Retina (tissue), 1 donor: ENCODE data around the gene CASP14.
A peak's percentile ranks its signal among the peaks of the same experiment; 100 is the strongest.
"Not testable (repeated sequence)": the region's sequence is repeated elsewhere in the genome, so short reads cannot be mapped to it uniquely, and the experiment has no call there.

Experiments used
- DNase-seq: peaks from one replicate; pipeline ENCODE4 v3.0.0-alpha.2; 2016

Gene CASP14

DNA sequence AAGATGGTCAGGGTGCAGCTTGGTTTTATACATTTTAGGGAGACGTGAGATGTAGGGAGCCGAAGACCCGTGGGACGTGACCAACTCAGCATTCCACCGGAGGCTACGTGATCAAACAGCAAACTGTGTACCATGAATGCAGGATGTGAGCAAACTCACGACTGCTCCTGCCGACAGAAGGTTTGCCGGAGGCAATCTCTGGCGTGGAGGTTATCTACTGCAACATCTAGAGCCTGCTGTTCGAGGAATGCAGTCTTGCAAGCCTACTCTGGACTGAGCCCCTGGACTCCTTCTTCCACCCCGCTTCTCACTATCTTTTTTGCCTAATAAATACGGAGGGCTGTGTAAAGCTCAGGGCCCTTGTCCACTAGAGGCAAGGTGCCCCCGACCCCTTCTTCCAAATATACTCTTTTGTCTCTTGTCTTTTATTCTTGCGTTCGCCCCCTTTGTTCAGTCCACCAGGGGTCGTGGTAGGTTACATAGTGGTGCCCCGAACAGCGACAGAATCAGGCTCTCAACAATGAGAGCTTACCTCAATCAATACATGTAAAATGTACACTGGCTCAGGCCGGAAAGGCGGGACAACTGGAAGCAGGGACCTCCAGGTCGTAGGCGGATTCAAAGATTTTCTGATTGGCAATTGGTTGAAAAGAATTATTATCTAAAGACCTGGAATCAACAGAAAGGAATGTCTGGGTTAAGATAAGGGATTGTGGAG is 23.8 kb downstream of the CASP14 start:
- no peak for DNase-seq

DNA sequence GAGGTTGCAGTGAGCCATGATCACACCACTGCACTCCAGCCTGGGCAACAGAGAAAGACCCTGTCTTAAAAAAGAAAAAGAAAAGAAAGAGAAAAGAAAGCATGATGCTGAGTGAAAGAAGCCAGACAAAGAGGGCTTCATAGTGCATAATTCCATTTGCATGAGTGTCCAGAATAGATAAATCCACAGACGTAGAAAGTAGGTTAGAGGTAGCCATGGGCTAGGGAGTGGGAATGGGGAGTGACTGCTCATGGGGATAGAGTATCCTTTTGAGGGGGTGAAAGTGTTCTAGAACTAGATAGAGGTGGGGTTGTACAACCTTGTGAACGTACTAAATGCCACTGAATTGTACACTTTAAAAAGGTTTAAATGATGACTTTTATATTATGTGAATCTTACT is 25.1 kb downstream of the CASP14 start:
- DNase-seq: no peak

DNA sequence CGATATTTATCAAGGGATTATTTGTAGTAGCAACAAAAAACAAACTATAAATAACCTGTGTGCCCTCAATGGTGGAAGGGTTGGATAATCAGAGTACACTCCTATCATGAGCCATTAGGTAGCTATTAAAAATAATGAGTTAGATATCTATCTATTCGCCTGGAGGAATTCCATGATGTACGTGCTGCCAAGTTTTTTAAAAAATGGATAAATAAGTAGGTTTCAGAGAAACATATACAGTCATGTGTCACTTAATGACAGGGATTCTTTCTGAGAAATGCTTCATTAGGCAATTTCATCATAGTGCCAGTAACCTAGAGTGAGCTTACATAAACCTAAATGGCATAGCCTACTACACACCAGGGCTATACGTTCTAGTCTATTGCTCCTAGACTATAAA is 26.5 kb downstream of the CASP14 start:
- no peak for DNase-seq

DNA sequence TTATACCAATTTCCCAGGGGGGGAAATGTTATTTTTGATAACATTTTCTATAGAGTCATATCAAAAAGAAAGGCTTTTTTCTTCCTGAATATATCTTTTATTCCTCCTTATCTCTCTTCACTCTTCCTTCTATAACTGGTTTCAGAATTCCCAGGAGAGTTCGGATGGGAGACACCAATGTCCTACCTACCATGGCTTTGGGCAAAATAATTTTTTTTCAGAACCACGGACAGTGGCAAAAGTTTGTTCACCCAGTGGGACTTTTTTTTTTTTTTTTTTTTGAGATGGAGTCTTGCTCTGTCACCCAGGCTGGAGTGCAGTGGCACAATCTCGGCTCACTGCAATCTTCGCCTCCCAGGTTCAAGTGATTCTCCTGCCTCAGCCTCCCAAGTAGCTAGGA is 30.7 kb downstream of the CASP14 start:
- DNase-seq: not testable (repeated sequence)

DNA sequence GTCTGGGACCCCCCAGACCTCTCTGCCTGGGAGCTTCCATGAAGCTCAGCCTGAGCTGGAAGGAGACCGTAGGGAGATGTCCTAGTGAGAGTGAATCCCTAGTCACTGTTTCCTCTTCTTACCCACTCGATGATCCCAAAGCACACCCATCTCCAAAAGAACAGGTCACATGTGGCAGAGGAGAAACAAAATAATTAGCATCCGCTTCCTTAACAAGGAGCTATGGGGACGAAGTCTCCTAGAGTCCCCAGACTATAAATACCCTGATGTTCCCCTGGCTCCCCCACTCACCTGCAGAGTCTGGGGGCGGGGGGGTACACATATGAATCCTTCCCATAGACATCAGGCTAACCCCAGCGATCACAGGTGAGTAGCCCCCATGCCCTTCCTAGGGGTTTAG is 32.6 kb downstream of the CASP14 start, which contains the start of gene OR1I1:
Gene OR1I1 (plus strand): TSS at position 301 of the 400 bp plus-strand sequence. CDS start 4,855 bp downstream, outside the sequence.
- DNase-seq: no peak

DNA sequence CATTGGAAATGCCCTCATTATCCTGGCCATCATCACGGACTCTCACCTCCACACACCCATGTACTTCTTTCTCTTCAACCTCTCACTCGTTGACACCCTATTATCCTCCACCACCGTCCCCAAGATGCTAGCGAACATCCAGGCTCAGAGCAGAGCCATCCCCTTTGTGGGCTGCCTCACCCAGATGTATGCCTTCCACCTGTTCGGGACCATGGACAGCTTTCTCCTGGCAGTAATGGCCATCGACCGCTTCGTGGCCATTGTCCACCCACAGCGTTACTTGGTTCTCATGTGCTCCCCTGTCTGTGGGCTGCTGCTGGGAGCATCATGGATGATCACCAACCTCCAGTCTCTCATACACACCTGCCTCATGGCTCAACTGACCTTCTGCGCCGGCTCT is 37.9 kb downstream of the CASP14 start:
- DNase-seq: no peak

DNA sequence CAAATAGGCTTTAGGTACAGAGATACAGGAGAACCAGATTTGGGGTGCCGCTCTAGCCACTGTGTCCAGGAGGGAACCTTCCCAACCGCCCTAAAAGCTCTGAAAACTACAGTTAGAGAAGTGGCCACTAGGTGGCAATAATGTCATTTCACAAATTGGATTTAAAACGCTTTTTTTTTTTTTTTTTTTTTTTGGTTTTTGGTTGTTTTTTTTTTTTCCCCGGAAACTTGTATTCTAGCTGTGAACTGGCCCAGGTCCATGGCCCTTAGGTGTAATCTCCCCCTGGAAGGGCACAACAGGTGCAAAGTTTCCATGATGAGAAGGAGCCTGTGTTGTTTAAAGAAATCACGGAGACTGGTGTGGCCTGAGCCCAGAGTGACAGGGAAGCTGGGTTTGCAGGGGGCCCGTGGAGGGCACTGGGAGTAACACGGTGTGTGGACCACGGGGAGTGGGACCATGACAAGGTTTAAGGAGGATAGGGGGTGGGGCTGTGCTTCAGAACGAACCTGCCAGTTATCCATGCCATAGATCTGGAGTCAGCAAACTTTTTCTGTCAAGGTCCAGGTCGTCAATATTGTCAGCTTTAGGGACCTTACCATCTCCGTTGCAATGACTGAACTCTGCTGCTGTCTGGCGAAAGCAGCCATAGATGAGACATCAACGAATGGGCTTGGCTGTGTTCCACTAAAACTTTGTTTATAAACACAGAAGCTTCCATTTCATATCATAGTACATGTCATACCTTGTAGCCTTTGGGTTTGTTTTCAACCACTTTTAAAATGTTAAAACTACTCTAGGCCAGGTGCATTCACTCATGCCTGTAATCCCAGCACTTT is 42.9 kb downstream of the CASP14 start:
- peak; percentile 77 for DNase-seq

DNA sequence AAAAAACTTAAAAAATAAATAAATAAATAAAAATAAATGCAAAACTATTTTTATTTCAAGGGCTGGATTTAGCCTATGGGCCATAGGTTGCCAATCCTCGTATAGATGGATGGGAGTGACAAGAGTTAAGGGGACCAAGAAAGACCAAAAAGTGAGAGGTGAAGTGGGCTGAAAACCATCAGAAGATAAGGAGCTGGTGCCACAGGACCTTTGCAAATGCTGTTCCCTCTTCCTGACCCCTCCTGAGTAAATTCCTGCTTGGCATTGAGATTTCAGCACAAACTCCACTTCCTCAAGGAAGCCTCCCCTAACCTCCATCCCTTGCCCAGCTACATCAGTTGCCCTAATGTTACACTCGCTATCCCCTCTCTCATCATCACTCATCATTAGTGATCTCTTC is 43.7 kb downstream of the CASP14 start:
- no peak for DNase-seq

DNA sequence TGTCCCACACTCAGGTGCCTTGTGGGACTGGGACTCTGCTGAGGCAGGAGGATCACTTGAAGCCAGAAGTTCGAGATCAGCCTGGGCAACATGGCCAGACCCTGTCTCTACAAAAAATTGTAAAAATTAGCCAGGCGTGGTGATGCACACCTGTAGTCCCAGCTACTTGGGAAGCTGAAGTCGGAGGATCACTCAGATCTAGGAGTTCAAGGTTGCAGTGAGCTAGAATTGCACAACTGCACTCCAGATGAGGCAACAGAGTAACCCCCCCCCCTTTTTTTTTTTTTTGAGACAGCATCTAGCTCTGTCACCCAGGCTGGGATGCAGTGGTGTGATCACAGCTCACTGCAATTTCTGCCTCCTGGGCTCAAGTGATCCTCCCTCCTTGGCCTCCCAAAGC is 46.9 kb downstream of the CASP14 start:
- DNase-seq: no peak

DNA sequence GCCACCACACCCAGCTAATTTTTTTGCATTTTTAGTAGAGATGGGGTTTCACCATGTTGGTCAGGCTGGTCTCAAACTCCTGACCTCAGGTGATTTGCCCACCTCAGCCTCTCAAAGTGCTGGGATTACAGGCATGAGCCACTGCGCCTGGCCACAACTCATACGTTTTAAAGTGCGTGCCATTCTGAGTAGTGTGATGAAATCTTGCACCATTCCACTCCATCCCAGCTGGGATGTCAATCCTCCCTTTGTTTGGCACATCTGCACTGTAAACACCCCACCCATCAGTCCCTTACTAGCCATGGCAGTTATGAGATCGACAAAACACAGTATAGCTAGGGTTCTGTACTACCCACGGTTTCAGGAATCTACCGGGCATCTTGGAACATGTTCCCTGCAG is 48.7 kb downstream of the CASP14 start:
- not testable (repeated sequence) for DNase-seq

DNA sequence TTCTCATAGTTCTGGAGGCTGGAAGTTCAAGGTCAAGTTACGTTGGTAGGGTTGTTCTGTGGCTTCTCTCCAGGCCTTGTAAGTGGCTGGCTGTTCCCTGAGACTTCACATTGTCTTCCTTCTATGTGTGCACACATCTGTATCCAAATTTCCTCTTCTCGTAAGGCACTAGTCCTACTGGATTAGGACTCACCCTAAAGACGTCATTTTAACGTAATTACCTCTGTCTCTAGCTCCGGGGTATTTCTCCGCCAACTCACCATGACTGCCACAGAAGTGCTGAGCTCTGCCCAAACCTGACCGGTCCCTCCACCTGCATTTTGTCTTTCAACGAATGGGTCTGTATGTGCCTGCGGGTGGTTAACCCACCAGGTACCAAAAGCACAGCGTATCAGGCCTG is 49.2 kb downstream of the CASP14 start:
- DNase-seq: no peak

DNA sequence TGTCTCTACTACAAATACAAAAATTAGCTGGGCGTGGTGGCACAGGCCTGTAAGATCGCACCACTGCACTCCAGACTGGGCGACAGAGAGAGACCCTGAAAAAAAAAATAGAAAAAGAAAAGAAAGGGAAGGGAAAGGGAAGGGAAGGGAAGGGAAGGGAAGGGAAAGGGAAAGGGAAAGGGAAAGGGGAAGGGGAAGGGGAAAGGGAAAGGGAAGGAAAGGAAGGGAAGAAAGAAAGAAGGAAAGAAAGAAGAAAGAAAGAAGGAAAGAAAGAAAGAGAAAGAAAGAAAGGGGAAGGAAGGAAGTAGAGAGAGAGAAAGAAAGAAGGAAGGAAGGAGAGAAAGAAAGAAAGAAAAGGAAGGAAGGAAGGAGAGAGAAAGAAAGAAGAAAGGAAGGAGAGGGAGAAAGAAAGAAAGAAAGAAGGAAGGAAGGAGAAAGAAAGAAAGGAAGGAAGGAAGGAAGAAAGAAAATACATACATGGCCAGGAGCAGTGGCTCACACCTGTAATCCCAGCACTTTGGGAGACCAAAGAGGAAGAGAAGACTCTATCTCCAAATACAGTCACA is 49.8 kb downstream of the CASP14 start:
- DNase-seq: no peak

DNA sequence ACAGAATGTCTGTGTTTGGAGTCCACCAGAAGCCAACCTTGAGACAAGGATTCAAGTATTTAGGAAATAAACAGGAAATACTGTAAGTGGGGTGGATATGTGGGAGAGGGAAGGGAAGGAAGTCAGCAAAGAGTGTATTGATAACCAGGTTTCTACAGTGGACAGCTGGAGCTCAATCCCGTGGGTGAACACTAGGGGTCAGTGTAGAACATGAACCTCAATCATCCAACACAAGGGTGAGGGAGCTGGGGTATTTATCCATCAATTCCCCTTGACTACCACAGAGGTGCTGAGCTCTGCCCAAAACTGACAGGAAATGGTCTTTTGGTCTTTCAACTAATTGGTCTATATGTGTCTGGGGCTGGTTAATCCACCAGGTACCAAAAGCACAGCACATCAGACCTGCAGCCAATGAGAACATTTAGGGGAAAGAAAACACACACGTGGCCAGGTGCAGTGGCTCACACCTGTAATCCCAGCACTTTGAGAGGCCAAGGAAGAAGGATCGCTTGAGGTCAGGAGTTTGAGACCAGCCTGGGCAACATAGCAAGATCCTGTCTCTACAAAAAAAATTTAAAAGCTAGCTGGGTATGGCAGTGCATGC is 52.3 kb downstream of the CASP14 start:
- DNase-seq: no peak

DNA sequence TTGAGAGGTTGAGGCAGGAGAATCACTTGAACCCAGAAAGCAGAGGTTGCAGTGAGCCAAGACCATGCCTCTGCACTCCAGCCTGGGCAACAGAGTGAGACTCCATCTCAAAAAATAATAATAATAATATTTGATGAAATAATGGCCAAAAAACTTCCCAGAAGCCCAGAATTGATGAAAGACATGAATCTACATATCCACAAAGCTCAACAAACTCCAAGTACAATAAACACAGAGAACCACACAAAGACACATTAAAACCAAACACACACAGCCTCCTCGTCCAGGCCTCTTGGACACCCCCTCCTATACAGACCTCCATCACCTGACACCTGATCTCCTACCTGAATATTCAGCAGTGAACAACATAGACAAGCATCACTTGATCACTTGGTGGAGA is 54.7 kb downstream of the CASP14 start:
- DNase-seq: no peak

DNA sequence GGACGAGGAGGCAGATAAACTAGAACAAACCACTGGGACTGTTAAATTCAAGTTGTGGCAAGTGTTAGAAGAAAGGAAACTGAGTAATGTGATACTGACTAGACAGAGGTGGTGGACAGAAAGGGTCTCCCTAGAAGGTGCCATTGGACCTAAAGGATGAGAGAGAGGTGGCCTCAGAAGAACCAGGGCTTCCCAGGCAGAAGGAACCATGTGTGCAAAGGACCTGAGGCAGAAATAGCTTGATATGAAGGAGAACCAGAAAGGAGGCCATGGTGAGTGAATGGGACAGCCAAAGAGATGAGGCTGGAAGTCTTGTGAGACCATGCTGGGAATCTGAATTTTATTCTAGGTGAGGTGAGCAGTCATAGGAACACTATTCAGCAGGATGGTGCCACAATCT is 55.1 kb downstream of the CASP14 start:
- DNase-seq: no peak

DNA sequence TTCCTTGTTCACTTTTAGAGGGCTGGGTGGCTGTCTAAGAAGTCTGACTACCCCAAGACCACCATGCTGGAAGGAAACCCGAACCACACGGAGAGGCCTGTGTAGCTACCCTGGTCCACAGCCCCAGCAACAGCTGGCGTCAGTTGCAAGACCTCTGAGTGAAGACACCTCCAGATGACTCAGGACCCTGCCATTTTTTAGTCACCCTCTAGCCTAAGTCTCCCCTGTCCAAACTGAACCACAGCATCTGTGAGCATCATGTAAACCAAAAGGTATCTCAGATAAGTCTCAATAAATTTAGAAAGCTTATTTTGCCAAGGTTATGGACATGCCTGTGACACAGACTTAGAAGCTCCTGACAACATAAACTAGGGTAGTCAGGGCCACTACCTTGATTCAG is 55.8 kb downstream of the CASP14 start:
- no peak for DNase-seq

DNA sequence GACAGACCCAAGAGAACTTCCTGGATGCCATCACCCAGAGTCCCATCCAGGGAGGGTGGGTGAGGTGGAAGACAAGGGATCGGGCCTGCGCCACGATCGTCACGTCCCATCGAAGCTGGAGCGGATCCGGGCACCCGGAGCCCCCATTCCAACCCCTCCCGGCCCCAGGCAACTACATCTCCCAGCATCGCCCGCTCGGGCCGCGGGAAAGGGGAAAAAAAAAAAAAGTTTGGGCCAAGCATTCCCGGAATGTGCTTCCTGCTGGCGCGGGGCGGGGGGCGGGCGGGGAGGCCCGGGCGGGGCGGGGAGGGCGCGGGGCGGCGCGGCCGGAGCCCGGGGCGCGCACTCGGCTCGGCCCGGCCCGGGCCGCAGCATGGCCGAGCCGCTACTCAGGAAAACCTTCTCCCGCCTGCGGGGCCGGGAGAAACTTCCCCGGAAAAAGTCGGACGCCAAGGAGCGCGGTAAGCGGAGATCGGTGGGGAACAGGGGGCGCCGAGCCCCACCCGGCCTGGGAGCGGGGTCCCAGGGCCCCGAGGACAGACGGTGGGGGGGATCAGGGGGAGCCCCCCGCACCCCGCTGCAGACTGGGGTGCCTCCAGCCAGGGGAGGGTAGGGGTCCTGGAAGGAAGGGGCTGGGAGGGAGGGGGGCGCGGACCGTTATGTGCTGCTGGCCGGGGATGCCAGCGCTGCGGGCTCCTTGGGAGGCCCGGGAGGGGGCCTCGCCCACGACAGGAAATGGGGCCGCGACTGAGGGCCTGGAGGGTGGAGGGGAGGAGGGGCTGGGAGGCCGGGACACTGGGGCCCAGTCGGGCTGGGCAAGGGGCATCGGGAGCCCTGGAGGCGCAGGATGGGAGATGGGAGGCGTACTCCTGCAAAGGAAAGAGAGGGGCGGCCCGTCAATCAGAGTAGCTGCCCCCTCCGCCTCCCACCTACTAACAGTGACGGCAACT is 58.1 kb downstream of the CASP14 start, which contains the start of gene SYDE1:
Gene SYDE1 (plus strand): TSS at position 341 of the 950 bp plus-strand sequence. CDS start 33 bp downstream, at position 374.
- DNase-seq: peak; percentile 59
